Stimulated activated CD4-positive, alpha-beta T cell treated with anti-CD3 and anti-CD28 coated beads, Interleukin-1b, Interleukin-23, amount 100 ng/mL, for 48 hours (primary cell): ENCODE data around the gene FARP1.

Experiments
- DNase-seq: peaks from one replicate; pipeline ENCODE4 v3.0.0-alpha.2; 2020

The FARP1 gene, protein sequence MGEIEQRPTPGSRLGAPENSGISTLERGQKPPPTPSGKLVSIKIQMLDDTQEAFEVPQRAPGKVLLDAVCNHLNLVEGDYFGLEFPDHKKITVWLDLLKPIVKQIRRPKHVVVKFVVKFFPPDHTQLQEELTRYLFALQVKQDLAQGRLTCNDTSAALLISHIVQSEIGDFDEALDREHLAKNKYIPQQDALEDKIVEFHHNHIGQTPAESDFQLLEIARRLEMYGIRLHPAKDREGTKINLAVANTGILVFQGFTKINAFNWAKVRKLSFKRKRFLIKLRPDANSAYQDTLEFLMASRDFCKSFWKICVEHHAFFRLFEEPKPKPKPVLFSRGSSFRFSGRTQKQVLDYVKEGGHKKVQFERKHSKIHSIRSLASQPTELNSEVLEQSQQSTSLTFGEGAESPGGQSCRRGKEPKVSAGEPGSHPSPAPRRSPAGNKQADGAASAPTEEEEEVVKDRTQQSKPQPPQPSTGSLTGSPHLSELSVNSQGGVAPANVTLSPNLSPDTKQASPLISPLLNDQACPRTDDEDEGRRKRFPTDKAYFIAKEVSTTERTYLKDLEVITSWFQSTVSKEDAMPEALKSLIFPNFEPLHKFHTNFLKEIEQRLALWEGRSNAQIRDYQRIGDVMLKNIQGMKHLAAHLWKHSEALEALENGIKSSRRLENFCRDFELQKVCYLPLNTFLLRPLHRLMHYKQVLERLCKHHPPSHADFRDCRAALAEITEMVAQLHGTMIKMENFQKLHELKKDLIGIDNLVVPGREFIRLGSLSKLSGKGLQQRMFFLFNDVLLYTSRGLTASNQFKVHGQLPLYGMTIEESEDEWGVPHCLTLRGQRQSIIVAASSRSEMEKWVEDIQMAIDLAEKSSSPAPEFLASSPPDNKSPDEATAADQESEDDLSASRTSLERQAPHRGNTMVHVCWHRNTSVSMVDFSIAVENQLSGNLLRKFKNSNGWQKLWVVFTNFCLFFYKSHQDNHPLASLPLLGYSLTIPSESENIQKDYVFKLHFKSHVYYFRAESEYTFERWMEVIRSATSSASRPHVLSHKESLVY

DNA sequence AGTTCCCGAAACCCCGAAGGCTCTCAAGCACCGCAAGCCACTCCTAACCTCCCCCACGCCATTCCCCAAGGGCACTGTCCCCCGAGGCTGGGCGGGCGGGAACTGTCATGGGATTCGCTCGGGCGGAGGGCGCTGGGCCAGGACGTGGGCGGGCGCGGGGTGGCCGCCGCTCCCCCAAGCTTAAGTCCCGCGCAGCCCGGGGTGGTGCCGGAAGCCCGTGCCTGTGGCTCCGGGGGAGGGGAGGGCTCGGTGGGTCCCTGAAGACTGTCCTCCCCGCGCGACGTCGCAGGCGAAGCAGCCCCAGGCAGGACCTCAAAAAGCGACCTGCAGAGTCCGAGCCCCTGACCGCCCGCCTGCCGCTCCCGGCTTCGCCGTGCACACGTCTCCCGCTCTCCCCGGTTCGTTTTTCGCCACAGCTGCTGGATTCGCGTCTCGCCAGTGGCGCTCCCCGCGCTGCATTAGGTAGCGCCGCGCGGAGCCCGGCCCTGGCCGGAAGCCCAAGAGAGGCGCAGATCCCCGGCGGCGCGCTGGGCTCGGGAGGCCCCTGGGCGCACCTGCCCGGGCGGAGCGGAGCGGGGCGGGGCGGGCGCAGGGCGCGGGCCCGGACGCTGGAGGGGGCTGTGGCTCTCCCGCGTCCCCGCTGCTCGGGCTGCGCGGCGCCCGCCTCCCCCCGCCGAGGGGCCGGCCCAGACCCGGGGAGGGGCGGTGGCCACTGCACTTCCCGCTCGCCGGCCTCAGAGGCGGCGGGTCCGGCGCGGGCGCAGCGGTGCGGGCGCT lies at the start of gene FARP1:
Gene FARP1 (plus strand): TSS at position 715 of the 777 bp plus-strand sequence. CDS start 70,149 bp downstream, outside the sequence.
- peak; percentile 40 for DNase-seq

DNA sequence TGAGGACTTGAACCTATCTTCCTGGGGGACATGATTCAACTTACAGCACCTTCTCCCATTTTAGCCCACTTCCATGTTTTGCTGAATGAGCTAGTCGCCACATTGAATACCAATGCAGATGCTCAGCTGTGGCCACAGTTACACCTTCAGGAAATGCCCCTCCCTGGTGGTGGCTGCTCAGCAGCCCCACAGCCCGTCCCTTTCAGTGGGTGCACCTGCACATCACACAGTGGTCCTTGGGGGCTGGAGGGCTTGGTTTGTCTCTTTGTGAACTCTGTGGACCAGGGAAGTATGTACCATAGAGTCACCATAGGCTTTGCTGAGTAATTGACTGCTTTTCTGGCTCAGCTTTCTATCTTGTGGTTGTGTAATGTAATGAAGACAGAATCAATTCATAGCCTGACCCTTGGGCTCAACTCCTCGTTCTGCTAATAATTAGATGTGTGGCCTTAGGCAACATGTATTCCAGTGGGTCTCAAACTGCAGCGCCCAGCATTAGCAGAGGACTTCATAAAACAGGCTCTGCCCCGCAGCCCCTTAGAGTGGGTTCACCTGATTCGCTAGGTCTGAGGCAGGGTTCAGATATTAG lies 48.1 kb upstream of the FARP1 start:
- DNase-seq, result no peak

DNA sequence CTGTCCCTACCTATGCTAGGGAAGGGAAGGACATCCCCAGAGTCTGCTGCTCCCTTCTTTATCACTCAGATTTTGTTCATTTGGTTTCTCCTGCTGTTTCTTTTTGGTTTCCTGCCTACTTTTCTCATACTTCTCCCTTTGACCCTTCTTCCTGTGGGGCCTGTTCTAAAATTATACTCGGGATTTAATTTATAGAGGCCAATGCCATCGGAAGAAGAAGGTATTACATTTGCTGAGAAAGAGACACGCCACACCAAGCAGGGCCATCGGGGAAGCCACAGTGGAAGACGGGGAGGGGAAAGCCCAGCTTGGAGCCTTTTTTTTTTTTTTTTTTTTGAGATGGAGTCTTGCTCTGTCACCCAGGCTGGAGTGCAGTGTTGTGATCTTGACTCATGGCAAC lies 46.8 kb upstream of the FARP1 start:
- no peak for DNase-seq

DNA sequence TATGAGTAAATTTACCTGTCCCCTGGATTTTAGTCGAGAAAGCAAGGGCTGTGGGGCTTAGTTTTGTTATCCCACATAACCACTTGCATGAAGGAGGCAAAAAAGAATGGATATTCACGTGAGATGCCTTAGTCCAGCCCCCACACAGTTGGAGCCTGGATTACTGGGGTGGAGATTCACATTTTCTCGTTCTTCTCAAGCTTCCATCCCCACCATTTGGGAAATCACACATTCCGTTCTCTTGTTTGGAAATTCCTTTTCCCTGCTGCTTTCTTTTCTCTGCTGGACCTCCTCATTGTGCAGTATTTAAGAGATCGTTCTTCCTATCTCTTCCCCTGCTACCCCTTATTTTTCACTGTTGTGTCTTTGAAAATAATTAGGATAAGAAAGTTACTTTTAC lies 45.1 kb upstream of the FARP1 start:
- DNase-seq, result no peak

DNA sequence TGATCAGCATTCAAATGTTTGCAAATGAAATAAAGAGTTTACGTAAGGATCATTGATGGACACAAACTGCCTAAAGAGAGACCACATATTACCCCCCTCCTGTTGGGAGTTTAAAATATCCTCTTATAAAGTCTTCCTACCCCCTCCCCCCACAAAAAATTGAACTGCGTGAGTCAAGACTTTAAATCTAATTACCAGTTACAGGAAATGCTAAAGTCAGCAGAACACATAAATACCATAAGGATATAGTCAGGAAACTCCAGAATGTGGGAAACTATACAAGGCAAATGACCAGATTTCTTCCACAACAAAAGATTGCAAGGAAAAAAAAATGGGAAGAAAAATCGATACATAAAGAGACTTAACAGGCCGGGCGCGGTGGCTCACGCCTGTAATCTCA lies 44.4 kb upstream of the FARP1 start:
- DNase-seq, result no peak

DNA sequence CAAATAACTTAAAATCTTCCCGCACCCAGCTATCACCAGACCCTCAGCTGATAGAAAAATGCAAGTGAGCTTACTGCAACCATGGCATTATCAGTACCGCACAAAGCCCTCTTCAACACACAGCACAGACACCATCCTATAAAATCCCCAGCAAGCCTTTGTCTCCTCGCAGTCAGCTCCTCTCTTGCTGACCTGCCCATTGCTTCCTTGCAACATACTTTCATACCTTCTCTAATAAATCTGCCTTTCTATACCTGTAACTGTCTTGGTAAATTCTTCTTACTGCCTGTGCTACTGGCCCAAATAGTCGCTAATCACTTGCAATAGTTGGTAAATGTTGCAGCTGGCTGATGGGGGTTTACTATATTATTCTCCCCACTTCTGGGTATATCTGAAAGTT lies 43.3 kb upstream of the FARP1 start:
- no peak for DNase-seq

DNA sequence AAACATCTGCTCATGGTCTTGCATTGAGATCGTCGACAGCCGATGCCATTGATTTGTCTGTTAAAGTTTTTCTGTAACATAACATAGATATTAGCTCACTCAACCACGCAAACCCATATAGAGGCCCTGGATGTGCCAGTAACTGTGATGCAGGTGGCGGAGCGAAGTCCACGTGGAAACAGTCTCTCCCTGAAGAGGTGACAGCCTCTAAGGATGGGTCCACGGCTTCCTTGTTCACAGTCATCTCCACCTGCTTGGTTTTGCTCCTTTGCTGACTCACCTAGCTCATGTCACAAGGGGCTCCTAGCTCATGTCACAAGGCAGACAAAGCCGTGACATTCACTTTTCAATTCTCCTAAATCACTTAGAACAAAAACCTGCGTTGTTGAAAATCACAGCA lies 42.4 kb upstream of the FARP1 start:
- DNase-seq, result no peak

DNA sequence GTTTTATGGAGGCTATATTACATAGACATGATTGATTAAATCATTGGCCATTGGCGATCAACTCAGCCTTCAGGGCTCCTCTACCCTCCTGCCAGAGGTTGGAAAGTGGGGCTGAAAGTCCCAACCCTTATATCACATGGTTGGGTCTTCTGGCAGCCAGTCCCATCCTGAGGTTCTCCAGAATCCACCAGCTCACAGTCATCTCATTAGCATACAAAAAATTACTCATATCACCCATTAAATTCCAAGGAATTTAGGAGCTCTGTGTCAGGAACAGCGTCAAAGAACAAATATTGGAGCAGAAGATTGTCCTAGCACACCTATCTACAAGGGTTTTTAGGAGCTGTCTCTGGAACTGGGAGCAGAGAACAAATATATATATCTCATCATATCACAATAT lies 39.4 kb upstream of the FARP1 start:
- no peak for DNase-seq

DNA sequence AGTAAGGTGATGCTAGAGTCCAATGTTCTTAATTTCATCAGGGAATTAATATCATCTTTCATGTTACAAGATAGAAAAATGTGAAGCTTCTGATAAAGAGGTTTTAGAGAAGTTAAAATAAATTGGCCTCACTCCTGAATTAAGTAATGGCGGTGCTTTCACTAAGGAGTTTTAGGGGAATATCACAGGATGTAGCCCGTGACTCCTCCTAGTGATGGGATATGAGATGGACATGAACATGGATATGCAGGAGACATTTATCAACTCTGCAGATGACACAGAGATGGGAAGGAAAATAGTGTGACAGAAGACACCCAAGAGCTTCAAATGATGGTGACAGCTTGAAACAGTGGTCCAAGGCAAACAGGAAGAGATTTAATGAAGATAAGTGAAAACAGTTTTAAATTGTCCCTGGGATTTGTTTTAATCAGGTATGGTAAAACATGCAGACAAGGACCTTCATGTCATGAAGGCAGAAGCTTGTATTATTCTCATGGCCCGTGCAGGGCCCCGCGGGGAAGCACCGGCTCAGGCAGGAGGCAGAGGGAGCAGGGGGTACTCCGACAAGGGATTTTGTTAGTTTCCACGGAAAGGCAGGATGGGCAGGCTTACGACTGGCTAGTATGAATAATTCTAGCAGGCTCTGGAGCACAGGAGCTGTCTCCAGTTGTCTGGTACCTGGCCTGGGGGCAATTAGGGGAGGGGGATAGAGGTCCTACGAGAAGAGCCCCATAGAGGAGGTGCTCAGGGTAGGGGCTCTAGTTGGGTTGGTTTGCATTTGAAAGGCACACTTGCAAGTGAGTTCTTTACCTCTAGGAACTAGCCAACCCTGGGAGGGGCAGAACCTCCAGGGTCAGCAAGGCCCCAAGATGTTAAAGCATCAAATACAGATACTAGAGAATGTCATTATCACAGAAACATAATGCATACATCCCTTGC lies 38.7 kb upstream of the FARP1 start:
- DNase-seq, result no peak

DNA sequence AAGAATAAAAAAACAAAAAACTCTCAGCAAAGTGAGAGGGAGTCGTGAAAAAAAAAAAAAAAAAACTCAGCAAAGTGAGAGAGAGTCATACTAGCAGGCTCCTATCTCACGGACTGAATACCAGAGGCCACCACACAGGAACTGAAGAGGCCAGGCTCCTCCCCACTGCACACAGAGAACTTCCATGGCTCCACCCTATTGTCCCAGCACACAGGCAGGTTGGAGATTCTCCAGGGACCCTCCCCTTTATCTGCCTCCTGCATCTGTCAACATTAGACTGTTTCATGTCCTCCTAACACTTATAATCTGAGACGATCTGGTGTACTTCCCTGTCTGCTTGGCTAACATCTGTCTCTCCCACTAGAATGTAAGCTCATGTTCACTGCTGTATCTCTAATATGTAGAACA lies 37.0 kb upstream of the FARP1 start:
- DNase-seq, result no peak

DNA sequence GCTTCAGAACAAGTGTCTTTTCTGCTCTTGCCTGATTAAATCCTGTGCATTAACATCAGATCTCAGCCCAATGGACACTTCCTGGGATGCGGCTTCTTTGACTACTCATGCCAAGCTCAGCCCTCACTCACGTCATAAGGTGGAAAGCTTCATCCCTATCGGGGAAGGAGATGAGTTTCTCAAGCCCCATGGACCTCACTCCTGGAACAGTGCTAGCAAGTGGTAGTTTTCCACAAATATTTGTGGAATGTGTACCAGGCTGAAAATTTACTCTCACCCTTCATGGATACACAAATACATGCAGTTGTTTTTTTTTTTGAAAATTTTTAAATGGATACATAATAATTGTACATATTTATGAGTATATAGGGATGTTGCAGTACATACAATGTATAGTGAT lies 34.6 kb upstream of the FARP1 start:
- no peak for DNase-seq

DNA sequence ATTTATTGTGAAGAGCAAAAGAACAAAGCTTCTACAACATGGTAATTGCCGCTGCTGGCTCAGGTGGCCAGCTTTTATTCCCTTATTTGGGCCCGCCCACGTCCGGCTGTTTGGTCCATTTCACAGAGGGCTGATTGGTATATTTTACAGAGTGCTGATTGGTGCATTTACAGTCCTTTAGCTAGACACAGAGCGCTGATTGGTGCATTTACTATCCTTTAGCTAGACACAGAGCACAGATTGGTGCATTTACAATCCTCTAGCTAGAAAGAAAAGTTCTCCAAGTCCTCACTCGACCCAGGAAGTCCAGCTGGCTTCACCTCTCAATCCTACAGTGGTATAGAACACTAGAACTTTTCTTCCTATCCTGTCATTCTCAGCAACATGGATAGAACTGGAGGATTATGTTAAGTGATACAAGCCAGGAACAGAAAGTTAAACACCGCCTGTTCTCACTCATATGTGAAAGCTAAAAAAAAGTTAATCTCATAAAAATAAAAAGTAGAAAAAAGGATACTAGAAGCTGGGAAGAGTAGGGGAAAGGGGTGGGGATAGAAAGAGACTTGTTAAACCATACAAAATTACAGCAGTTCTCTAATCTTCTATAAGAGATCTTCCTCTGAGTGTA lies 33.6 kb upstream of the FARP1 start:
- no peak for DNase-seq

DNA sequence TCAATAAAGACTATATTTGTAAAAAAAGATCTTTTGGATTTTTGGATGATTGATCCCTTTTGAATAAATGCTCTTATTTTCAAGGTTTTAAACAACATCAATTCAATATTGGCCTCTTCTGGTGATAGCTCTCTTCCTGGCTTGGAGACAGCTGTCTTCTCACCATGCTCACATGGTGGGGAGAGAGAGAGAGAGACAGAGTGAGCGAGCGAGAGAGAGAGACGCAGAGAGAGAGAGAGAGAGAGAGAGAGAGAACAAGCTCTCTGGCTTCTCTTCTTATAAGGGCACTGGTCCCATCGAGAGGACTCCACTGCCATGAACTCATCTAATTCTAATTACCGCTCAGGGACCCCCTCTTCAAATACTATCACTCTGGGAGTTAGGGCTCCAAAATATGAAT lies 32.1 kb upstream of the FARP1 start:
- DNase-seq, result no peak

DNA sequence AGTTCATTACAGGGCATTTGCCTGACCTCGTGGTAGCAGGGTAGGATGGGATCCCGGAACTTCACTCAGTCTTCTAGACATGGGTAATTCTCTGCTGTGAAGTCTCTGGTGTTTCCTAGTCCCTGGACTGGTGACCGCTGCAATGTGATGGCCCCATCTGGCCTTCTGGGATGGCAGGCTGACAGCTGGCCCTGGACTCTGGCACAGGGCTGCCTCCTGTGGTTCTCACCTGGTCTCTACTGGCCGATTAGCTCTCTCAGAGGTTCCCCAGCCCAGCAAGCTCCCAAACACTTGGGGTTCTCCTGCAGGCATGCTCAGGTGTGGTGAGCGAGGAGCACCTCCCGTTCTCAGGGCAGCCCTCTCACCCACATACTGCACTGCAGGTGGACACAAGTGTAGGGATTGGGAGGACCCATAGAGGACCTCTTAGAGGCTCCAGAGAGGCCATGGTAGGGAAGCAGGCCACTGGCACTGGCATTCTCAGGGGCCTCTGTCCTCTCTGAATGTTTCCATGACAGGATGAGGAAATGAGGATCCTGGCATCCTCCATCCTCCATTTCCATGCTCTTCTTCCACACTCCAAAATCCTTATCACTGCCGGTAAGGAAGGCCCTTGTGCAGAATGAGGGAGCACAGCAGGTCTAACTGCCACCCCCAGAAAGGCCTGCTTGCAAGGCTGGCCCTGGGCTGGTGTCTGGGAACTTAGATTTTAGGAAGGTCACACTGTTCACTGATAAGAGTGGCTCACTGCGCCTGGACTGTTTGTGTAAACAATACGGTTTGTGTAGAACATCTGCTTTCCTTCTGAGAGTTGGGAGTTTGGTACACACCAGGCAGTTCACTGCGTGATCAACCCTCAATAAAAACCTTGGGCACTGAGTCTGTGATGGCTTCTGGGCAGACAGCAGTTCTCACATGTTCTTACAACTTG lies 31.5 kb upstream of the FARP1 start:
- DNase-seq, result no peak

DNA sequence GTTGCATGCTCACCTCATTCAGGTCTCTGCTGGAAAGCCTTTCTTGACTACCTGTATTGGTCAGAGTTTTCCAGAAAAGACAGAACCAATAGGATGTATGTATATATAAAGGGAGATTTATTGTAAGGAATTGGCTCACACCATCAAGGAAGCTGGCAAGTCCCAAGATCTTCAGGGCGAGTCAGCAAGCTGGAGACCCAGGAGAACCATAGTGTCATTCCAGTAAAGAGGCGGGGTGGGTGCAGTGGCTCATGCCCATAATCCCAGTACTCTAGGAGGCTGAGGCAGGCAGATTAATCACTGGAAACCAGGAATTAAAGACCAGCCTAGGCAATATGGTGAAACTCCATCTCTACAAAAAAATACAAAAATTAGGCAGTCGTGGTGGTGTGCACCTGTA lies 30.4 kb upstream of the FARP1 start:
- DNase-seq, result no peak

DNA sequence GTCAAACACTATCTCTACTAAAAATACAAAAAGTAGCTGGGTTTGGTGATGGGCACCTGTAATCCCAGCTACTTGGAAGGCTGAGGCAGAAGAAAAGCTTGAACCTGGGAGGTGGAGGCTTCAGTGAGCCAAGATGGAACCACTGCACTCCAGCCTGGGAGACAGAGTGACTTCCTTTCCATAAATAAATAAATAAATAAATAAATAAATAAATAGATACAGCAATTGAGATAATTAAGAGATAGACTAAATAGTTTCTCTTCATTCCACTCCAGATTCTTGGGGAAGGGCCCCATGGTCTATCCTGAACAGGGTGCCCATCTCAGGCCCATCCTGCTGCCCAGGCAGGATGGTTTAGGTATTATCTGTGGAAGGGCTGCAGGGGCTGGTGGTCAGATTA lies 24.0 kb upstream of the FARP1 start:
- DNase-seq, result no peak

DNA sequence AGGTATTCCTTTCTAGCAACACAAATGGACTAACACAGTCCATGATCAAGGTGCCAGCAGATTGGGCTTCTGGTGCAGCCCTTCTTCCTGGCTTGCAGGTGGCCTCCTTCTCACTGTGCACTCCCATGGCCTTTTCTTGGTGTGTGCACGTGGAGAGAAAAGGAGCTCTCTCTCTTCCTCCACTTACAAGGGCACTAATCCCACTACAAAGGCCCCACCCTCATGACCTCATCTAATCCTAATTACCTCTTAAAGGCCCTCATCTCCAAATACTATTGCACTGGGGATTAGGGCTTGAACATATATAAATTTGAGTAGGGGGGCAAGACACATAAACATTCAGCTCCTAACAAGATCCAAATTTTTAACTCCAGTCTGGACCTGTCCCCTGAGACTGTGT lies 19.7 kb upstream of the FARP1 start:
- DNase-seq, result no peak

DNA sequence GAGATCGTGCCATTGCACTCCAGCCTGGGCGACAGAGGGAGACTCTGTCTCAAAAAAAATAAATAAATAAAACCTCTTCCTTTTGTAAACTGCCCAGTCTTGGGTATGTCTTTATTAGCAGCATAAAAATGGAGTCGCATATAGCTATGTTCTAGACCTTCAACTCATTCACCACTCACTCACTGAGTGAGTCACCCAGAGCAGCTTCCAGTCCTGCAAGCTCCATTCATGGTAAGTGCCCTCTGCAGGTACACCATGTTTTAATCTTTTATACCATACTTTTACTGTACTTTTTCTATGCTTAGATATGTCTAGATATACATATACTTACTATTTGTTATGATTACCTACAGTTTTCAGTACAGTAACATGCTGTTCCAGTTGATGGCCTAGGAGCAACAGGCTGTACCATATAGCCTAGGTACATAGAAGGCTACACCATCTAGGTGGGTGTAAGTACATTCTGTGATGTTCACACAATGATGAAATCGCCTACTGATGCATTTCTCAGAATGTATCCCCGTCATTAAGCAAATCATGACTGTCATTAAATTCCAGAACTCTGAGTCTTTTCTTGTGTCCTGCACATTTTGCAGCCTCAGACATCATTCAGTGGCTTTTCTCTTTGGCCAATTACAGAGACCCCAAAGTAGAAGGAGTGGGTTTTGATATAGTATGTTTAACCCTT lies 13.7 kb upstream of the FARP1 start:
- no peak for DNase-seq

DNA sequence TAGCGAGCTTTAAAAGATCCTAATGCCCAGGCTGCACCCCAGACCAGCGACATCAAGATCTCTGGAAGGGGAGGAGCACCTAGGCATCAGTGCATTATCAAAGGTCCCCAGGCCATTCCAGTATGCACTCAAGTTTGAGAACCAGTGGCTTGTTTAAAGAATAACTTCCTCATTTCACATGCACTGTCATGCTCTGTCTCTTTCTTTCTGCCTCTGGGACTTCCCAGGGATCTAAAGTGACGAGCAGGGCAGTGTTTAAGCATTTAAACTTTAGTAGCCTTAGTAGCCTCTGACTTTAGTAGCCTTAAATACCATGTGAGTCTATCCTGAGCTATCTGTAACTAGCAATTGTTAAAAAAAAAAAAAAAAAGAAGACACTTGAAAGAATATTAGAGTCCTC lies 8.9 kb upstream of the FARP1 start:
- DNase-seq, result no peak
